HG03196 (cell line): ENCODE results near the gene PRUNE2.

ENCODE experiments used
- ATAC-seq: cut with Tn5 transposase; IDR thresholded peaks from one replicate; pipeline ENCODE4 v1.9.1; 2021; ENCODE audit not compliant: unreplicated experiment

Gene PRUNE2

GRCh38 chr9:76902395-76902794 is 3.5 kb downstream of the PRUNE2 start:
- no peak for ATAC-seq

- ATAC-seq, result no peak
Observed at GRCh38 chr9:76901801-76902200, 4.1 kb downstream of the PRUNE2 start.

GRCh38 chr9:76900884-76901440 is 5.0 kb downstream of the PRUNE2 start:
- no peak for ATAC-seq

- ATAC-seq, result no peak
Observed at GRCh38 chr9:76898786-76899185, 7.1 kb downstream of the PRUNE2 start.

- ATAC-seq, result no peak
Observed at GRCh38 chr9:76897804-76898525, 7.9 kb downstream of the PRUNE2 start.

GRCh38 chr9:76896035-76896434 is 9.9 kb downstream of the PRUNE2 start:
- ATAC-seq, result no peak

- ATAC-seq, result no peak
Observed at GRCh38 chr9:76895186-76895585, 10.7 kb downstream of the PRUNE2 start.

GRCh38 chr9:76894198-76894597 is 11.7 kb downstream of the PRUNE2 start:
- ATAC-seq, result no peak

- no peak for ATAC-seq
Observed at GRCh38 chr9:76893395-76893932, 12.4 kb downstream of the PRUNE2 start.

- ATAC-seq, result no peak
Observed at GRCh38 chr9:76891874-76892273, 14.0 kb downstream of the PRUNE2 start.

- no peak for ATAC-seq
Observed at GRCh38 chr9:76891279-76891678, 14.6 kb downstream of the PRUNE2 start.

- no peak for ATAC-seq
Observed at GRCh38 chr9:76887951-76888350, 18.0 kb downstream of the PRUNE2 start.

GRCh38 chr9:76887003-76887821 is 18.7 kb downstream of the PRUNE2 start:
- ATAC-seq, result no peak

GRCh38 chr9:76886318-76886717 is 19.6 kb downstream of the PRUNE2 start:
- no peak for ATAC-seq

- ATAC-seq, result no peak
Observed at GRCh38 chr9:76884823-76885222, 21.1 kb downstream of the PRUNE2 start.

GRCh38 chr9:76883341-76883855 is 22.5 kb downstream of the PRUNE2 start:
- ATAC-seq, result no peak

- ATAC-seq, result no peak
Observed at GRCh38 chr9:76882686-76883085, 23.2 kb downstream of the PRUNE2 start.

GRCh38 chr9:76880210-76880609 is 25.7 kb downstream of the PRUNE2 start:
- ATAC-seq, result no peak

GRCh38 chr9:76878933-76879332 is 27.0 kb downstream of the PRUNE2 start:
- no peak for ATAC-seq

- no peak for ATAC-seq
Observed at GRCh38 chr9:76877961-76878360, 28.0 kb downstream of the PRUNE2 start.

GRCh38 chr9:76876098-76876497 is 29.8 kb downstream of the PRUNE2 start:
- no peak for ATAC-seq

GRCh38 chr9:76873821-76874220 is 32.1 kb downstream of the PRUNE2 start:
- no peak for ATAC-seq
